ENCODE data around the gene DLG5. TPM values are rescaled to one million over a fixed set of nuclear protein-coding genes. Genes with fewer than 3 reads are reported as not detected.

The DLG5 gene
- total RNA-seq, 2 donors from 2014 or later, result 72.3 to 134 TPM

DNA sequence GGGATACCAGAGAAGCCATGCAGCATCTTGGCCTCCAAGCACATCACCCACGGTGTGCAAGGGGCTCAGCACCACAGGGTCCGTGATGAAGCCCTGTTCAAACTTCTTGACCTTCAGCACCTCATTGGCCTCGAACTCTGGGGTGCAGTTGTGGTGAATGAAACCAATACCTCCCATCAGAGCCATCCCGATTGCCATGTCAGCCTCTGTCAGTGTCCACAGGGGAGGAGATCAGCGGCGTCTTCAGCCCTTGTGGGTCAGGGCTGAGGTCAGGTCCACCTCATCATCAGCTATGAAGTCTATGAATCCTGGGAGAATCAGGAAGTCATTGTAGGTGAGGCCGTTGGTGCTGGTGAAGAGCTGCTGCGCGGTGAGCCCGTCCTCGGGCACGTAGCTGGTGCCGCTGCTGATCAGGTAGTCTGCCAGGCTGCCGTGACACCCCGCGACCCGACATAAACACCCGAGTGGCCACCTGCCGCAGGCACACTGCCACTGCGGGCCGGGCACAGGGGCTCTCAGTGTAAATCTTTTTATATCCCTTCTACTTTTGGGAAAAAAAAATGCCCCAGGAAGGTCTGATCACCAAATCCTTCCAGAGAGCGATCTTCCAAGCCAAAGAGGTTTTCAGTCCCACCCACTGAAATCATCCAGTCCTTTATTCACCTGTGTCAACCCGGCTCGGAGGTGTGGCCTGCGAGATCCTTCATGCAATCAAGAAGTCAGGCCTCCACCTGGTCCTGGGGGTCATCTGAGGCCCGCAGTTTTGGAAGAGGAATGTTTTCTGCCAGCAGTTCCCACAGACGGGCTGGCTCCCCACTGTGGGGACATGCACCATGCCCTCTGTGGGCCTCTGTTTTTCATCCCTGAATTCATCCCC, 144.9 kb downstream of the DLG5 start:
- no peaks in the 10 kb centered on the region for H3K9me3 ChIP-seq
- H3K4me3 ChIP-seq, result no peak overlapping the region
- TF ChIP-seq POLR2AphosphoS5 (IDR thresholded peaks at IDR 0.05) (no peak), CTCF (IDR thresholded peaks at IDR 0.05) (no peak), POLR2A (IDR thresholded peaks at IDR 0.05) (no peak)
- H3K27me3 ChIP-seq (replicated peaks; ENCODE audit: insufficient read depth), result no peaks in the 10 kb centered on the region
- intact Hi-C loops (cut with DNase I), result no loop called here
- no peak overlapping the region for H3K27ac ChIP-seq
- H3K36me3 ChIP-seq, result no peaks in the 10 kb centered on the region
- 93% methylated on average over 27 of the region's 27 CpGs for WGBS
- peaks cover 4% of the 10 kb centered on the region for H3K4me1 ChIP-seq (replicated peaks)
- DNase-seq (ENCODE audit: low spot score), result no peak

DNA sequence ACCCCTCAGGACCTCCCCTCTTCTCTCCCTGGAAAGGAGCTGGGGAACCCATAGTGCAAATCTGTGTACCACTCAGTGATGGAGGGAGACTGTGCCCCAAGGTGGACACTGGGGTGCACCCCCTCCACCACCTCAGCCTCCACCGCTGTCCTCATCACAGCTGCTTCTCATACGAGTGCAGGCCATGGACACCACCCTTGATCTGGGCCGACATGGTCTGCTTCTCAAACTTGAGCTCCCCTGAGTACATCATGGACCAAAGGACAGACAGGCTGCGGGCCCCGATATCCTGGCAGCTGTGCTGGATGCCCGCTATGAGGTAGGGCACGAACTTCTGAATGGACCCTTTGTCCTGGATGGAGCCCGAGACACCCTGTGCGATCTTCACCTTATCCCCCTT, 146.4 kb downstream of the DLG5 start:
- no peaks in the 10 kb centered on the region for H3K36me3 ChIP-seq
- intact Hi-C loops (cut with DNase I), result no loop called here
- peaks cover 4% of the 10 kb centered on the region for H3K4me1 ChIP-seq (replicated peaks)
- no peaks in the 10 kb centered on the region for H3K9me3 ChIP-seq
- no peak overlapping the region for H3K27ac ChIP-seq
- 93% methylated on average over 9 of the region's 9 CpGs for WGBS
- no peak for DNase-seq (ENCODE audit: low spot score)
- TF ChIP-seq CTCF (IDR thresholded peaks at IDR 0.05) (no peak), POLR2AphosphoS5 (IDR thresholded peaks at IDR 0.05) (no peak), POLR2A (IDR thresholded peaks at IDR 0.05) (no peak)
- no peak overlapping the region for H3K4me3 ChIP-seq
- H3K27me3 ChIP-seq (replicated peaks; ENCODE audit: insufficient read depth), result no peaks in the 10 kb centered on the region

DNA sequence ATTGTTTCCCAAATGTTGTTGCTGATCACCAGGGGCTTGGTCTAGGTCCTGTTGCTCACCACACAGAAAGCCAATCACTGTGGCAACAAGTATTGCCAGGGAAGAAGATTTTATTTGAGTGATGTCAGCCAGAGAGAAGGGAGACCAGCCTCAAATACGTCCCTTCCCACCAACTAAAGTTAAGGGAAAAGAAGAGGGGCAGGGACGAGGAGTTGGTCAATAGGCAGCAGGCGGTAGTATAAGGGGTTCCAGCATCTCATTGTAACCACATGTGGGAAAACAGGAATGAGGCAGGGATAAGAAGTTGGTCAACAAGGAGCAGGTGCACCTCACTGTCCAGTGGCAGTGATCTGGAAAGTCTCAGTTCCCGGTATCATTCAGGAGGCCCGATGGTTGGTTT, 150.1 kb downstream of the DLG5 start:
- Histone ChIP-seq H3K27ac (no peak overlapping the region), H3K4me3 (no peak overlapping the region), H3K4me1 (replicated peaks) (peaks cover 4% of the 10 kb centered on the region), H3K36me3 (no peaks in the 10 kb centered on the region), H3K9me3 (no peaks in the 10 kb centered on the region), H3K27me3 (replicated peaks; ENCODE audit: insufficient read depth) (no peaks in the 10 kb centered on the region)
- 74% methylated on average over 5 of the region's 5 CpGs for WGBS
- TF ChIP-seq POLR2A (IDR thresholded peaks at IDR 0.05) (no peak), POLR2AphosphoS5 (IDR thresholded peaks at IDR 0.05) (no peak), CTCF (IDR thresholded peaks at IDR 0.05) (no peak)
- no peak for DNase-seq (ENCODE audit: low spot score)
- intact Hi-C loops (cut with DNase I), result no loop called here

DNA sequence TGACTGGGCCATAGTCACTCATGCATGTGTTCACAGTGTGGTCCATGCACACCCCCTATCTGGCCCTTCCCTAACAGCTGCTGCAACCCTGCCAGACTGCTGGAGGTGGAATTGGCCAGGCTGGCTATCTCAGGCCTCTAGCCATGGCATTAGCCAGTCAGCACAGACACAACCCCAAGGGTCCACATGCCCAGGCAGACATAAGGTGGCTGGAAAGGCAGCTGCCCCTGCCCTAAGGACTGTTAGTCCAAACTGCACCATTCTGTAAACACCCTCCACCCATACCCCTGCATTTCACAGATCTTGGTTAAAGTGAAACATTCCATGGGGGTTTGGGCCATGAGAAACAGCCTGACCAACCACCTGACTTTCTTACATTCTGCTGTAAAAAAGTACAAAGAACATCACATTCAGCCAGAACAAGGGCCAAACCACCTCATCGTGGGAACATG, 151.6 kb downstream of the DLG5 start:
- no peaks in the 10 kb centered on the region for H3K27me3 ChIP-seq (replicated peaks; ENCODE audit: insufficient read depth)
- H3K4me3 ChIP-seq, result no peak overlapping the region
- TF ChIP-seq CTCF (IDR thresholded peaks at IDR 0.05), result no peak
- TF ChIP-seq POLR2A (IDR thresholded peaks at IDR 0.05), result no peak
- TF ChIP-seq POLR2AphosphoS5 (IDR thresholded peaks at IDR 0.05), result no peak
- no peak for DNase-seq (ENCODE audit: low spot score)
- 43% methylated on average over 1 of the region's 1 CpG for WGBS
- no peaks in the 10 kb centered on the region for H3K9me3 ChIP-seq
- no peaks in the 10 kb centered on the region for H3K36me3 ChIP-seq
- H3K27ac ChIP-seq, result no peak overlapping the region
- intact Hi-C loops (cut with DNase I), result no loop called here
- H3K4me1 ChIP-seq (replicated peaks), result peaks cover 4% of the 10 kb centered on the region

All from prostate gland (tissue), 2 donors.